ENCODE results near the gene ERBB2.

The ERBB2 gene

DNA sequence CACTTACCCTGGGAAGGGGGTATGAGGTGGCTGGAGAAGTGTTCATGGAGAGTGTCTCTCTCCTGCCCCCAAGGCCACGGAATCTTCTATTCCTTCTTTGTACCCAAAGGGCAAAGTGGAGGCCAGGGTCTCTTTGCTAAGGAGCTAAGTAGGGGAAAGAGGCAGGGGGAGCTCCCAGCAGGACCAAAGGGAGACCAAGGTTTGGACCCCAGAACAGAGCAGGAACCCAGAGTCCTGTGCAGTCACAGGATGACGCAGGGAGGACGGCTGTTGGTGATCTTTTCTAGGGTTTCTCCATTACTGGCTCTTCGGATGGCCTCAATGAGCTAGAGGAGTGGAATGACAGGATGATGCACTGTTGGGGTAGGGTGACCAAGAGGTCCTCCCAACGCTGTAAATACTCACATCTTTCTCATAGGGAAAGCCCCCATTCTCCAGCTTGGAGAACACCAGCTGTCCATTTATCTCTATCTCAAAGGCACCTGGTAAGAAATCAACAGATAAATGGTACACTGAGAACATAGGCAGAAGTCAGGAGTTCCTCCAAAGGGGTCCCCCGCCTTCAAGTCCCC, 29.5 kb downstream of the ERBB2 start:
- DNase-seq: no peak

DNA sequence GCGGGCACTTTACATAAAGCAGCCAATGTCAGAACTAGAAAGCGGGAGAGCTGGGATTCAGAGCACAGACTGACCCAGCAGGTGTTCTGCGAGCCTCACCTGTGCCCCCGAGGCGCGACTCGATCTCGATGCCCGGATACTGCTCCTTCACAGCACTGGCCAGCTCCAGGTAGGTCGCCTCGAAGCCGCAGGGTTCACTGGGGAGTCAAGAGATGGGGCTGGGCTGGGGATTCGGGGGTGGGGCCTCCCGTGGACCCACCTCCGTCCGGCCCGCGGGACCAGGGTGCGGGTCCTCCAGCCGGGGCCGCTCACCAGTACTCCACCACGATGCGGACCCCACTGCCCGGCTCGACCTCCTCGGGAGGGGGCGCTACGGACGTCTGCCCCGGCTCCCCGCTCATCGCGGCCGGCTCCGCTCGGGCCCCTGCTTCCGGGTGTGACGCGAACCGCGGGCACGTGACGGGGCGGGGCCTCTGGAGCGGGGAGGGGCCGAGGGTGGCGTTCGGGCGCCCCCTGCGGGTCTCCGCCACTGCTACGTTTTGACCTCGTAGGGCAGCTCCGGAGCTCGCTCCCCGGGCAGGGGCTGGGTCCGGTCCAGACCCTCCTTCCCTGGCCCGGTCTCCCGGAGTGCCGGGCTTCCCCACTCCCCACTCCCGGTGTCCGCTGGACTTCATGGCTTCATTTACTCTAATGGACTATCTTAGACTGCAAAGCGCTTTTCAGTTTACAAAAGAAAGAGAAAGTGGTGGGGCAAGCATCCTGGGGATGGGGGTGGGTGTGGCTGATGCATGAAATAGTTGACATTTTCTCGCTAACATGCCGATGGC, 30.4 kb downstream of the ERBB2 start, which contains the start of gene MIEN1:
TSS of gene MIEN1 (minus strand) at position 438 of the 827 bp plus-strand sequence. CDS start at position 401, 37 bp downstream.
- DNase-seq: peak; percentile 86

DNA sequence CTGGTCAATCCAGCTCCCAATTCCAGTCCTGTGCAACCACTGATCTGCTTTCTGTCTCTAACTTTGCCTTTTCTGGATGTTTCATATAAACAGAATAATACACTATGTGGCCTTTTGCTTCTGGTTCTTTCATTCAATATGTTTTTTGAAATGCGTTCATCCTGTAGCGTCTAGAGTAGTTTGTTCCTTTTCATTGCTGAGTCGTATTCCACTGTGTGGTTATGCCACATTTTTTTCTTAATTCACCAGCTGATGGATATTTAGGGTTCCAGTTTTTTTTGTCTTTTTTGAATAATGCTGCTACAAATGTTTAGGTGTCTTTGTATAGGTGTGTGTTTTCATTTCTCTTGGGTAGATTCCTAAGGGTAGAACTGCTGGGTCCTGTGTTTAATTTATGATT, 32.7 kb downstream of the ERBB2 start:
- DNase-seq: no peak

DNA sequence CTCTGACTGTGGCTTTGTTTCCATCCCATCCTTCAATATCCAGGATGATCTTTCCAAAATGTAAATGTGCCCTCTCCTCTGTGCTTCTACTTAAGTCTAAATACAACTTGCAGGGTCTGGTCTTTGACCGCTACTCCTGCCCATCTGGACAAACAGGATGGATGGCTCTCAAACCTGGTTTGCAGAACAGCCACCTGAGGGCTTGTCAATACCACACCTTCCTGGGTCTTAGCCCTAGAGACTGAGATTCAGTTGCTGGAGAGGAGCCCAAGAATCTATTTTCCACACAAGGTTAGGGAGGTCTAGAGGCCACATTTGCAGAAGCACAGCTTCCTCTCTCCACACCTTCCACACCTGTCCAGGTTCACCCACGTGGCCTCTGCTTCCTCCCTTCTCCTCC, 36.0 kb downstream of the ERBB2 start:
- no peak for DNase-seq

DNA sequence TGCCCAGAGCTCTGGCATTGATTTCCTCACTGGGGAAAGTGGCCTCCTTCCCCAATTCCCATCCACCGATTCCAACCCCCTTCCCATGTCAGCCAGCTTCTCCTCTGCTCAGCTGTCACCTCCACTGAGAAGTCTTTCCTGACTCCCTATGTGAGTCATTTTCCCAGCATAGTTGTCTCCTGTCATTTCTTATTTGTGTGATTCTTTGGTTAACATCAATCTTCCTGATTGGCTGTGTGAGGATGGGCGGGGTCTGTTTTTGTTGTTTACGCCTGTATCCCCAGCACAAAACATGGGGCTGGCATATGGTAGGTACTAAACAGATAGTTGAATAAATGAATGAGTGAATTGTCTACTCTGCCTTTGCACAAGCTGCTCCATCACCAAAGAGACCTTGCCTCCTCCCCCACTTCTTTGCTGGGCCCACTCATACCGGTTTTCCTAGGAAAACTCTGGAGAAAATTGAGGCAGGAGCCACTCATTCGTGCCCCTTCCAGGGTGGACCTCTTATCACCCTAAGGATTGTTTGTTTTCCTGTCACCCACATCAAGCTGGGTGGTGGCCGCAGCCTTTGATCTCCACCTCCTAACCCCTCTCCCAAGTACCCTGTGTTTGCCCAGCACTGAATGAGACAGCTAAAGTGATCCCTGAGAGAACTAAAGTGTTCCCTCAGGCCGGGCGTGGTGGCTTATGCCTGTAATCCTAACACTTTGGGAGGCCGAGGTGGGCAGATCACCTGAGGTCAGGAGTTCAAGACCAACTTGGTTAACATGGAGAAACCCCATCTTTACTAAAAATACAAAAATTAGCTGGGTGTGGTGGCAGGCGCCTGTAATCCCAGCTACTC, 36.7 kb downstream of the ERBB2 start:
- DNase-seq: no peak

DNA sequence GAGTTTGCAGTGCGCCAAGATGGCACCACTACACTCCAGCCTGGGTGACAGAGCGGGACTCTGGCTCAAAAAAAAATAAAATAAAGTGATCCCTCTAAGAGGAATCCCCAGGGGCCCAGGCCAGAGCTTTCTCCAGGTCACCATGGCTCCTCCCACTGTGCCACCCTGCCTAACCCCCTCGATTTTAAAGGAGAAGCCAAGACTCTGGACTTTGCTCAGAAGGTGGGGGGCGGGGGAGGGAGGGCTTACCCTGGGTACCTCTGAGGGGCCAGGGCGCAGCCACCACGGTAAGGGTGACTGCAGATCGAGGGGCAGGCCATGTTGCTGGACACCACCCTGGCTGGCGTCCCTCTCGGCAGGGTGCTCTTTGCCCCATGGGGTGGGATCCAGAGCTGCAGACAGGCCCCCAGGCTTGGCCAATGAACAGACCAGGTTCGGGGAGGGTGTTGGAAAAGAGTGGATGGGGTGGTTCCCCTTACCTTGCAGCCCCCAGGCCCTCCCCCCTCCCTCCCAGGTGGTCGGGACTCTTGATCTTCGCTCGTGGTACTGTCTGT, 37.4 kb downstream of the ERBB2 start:
- DNase-seq: no peak

DNA sequence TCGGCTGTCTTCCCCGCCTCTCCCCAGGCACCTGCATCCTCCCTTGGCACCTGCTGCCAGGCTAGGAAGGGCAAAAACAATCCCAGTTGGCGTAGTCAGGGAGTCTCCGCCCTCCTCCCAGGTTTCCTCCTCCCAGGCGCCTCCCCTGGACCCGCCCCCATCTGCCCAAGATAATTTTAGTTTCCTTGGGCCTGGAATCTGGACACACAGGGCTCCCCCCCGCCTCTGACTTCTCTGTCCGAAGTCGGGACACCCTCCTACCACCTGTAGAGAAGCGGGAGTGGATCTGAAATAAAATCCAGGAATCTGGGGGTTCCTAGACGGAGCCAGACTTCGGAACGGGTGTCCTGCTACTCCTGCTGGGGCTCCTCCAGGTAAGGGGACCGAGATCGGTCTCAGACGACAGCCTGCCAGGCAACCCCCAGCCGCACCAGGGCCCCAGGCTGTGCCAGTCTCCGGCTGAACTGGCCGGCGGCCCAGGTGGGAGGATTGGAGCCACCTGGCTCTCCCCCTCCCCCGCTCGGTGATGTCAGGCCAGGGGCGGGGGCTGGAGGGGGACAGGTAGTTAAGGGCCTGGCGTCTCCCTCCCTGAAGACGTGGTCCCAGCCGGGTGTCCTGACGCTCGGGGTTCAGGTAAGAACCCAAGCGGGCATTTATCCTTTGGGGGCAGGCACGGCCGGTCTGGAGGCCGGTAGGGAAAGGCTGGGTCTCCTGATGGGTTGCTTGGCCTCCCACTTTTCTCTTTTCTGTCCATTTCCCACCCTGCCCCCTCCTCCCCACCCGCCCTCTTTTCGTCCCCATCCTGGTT, 38.1 kb downstream of the ERBB2 start, which contains the start of gene GRB7:
TSS of gene GRB7 (plus strand) at position 179 of the 808 bp plus-strand sequence. CDS start 4,364 bp downstream, outside the sequence.
- no peak for DNase-seq

DNA sequence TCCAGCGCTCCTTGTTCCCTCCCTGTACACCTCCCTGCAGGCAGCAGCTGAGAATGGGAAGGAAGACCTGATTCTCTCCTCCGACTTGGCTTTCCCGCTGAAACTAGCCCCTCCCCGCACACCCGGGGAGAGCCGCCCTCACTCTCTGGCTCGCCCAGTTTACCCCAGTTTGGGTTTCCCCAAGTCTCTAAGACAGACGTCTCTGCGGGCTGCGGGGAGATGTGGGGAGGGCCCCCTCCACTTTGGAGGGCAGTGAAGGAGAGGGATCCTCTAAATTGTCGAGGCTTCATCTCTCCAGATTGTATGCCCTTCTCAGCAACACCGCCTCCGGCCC, 38.7 kb downstream of the ERBB2 start:
- peak; percentile 4 for DNase-seq

DNA sequence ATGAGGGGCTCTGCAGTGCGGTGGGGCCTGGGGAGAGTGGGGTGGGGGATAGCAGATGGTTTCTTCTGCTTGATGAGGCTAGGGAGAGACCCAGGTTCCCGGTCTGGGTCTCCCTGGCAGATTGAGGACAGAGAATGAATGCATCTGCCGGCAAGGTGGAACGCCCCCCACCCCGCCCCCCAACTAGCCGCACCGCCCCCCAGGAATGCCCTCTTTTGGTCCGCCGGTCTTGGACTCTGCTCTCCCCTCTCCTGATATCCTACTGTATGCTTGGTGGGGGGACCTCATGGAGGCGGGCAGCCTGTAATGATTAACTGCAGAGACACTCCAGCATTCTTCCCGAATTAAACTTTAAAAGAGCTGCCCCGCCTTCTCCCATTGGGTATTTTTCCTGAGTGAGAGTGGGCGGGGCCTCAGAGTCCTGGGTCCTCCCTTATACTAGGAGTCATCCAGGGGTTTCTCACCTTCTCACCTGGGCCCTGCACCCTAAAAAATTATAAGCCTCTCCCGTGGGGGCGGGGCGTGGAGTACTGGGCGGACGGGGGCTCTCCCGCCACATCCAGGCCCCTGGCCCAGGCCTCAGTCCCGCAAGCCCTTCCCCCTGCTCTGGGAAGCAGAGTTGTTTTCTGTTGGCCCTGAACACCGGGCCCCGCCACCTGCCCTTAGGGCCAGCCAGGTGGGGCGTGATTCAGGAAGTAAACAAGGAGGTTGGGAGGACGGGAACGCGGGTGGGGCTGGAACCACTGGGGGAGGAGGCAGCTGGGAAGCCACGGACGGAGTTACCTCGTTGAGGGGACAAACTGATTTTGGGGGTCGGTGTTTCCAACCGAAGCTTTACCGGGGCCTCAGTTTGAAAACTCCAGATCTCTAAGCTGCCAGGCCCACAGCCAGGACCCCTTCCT, 39.4 kb downstream of the ERBB2 start:
- DNase-seq: no peak

DNA sequence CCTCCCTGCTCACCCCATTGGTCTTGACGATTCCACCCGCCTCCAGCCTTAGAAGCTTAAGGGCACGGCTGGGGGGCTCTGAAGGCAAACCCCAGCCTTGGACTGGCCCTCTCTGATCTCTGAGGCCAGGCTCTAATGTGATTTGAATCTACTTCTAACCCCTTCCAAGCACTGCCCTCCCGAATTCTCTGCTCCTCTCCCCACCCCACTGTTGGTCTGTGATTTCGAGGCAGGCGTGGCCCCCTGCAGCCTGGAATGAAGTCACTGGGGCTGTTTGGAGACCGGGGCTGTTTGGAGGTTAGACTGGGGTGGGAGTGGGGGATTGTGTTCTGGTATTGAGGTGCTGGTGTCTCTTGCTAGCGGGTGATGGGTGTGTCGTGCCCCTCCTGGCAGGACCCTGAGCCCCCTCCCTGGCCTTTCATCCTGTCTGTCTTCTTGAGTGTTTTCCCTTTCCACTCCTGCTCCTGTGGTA, 40.1 kb downstream of the ERBB2 start:
- DNase-seq: no peak

DNA sequence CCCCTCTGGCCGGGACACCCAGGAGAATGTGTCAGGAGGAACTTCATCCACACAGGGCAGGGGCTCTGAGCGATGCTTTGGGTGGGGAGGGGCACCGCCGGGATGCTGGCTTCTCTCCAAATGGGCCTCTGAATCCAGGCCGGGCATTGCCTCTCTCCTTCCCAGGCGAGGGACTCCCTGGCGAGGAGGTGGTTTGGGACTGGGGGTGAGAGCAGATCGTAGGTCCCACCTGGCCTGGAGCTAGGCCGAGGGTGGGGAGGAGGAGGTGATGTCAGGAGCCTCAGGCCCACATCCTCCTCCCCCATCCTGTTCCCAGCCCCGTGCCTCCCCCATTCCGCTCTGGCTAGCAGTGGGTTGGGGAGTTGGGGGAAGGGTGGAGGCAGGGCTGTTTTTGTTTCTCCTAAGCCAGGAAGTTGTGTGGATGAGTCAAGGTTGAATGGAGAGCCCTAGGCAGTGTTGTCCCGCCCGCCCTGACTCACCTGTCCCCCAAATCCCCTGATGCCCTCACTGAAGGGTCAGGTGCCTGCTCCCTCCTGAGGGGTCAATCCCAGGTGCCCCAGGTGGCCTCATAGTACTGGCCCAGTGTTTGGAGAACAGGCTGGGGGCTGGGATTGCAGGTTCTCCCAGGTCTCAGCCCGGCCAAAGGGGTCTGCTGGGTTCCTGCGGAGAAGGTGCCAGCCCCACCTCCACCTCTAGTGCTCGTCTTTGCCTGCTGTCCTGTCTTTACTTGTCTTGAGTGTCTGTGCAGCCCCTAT, 40.7 kb downstream of the ERBB2 start:
- DNase-seq: no peak

DNA sequence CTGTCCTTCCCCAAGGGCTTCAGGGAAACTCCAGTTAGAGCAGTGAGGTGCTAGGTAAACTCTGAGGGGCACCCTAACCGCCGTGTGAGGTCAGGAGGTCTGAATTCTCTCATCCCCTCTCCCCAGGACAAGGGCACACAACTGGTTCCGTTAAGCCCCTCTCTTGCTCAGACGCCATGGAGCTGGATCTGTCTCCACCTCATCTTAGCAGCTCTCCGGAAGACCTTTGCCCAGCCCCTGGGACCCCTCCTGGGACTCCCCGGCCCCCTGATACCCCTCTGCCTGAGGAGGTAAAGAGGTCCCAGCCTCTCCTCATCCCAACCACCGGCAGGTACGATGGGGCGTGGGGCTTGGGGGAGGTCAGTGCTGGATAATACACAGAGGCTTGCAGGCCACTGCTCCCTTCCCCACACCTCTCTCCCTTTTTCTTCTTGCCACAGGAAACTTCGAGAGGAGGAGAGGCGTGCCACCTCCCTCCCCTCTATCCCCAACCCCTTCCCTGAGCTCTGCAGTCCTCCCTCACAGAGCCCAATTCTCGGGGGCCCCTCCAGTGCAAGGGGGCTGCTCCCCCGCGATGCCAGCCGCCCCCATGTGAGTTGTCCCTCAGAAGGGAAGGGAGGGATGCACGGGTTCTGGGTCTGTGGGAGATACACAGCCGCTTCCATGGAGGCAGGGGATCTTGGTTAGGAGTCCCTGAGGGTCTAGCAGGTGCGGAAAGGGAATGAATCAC, 42.4 kb downstream of the ERBB2 start:
- no peak for DNase-seq

DNA sequence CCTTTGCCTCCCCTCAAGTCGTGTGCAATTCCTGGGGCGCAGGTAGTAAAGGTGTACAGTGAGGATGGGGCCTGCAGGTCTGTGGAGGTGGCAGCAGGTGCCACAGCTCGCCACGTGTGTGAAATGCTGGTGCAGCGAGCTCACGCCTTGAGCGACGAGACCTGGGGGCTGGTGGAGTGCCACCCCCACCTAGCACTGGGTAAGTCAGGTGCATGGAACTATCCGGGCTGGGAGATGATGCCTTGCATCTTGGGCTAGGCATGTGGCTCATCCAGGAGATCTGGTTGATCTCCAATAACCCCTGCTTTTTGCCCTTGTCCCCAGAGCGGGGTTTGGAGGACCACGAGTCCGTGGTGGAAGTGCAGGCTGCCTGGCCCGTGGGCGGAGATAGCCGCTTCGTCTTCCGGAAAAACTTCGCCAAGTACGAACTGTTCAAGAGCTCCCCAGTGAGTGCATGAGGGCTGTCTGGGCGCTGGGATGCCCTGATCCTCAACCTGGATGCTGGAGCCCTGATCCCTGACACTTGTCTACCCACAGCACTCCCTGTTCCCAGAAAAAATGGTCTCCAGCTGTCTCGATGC, 43.1 kb downstream of the ERBB2 start:
- no peak for DNase-seq

DNA sequence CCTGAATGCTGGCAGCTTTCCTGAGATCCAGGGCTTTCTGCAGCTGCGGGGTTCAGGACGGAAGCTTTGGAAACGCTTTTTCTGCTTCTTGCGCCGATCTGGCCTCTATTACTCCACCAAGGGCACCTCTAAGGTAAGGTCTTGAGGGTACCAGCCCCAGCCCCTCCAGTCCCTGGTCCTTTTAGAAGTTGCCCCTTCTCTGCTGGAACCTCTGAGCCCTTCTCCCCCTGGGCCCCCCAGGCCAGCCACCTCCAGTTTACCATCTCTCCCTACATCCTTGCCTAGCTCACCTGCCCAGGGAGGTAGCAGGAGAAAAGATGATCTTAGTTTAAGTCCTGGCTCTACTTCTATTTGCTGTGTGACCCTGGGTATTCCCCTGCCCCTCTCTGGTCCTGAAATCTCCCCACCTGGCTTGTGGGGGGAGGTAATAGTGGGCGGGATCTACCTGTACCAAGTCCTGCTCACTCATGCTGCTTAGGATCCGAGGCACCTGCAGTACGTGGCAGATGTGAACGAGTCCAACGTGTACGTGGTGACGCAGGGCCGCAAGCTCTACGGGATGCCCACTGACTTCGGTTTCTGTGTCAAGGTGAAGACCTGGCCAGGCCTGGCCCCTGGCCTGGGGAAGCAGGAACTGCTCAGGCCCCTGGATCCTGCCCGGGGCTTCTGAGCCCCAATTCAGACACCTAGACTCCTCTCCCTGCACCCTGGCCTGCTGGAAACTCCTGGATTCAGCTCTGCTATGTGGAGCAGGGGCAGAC, 44.4 kb downstream of the ERBB2 start:
- DNase-seq: no peak

DNA sequence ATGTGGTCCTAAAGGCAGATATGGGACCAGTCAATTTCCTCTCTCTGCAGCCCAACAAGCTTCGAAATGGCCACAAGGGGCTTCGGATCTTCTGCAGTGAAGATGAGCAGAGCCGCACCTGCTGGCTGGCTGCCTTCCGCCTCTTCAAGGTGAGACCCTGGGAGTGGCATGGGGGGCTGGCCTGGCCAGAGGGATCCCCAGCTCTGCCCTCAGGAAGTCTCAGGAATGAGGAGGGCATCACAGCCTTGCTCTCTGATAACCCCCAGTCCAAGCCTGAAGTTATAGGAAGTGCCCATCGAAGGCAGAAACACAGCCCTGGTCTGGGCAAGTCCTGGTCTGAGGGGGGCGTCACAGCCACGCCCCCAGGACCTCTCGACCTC, 45.0 kb downstream of the ERBB2 start:
- DNase-seq: no peak

DNA sequence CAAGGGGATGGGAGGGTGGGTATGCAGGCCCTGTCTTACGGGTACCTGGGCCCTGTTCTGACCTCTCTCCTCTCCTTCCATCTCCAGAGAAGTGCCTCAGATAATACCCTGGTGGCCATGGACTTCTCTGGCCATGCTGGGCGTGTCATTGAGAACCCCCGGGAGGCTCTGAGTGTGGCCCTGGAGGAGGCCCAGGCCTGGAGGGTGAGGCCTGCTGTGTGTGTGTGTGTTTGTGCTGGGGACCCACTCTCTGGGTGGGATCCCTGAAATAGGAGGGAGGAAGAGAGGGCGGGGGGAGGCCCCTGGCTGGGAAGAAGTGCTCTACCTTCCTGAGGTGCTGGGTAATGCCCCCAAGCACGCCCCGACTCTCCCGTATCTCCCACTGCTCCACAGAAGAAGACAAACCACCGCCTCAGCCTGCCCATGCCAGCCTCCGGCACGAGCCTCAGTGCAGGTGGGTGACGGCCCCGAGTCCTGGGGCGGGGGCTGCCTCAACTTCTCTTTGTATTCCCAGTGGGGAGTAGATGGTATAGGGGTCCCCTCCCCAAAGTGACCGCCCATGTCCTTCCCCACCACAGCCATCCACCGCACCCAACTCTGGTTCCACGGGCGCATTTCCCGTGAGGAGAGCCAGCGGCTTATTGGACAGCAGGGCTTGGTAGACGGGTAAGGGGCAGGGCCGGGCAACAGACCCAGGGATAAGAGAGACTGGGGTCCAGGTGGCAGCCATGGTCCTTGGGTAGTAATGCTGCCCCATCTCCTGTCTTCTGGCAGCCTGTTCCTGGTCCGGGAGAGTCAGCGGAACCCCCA, 45.7 kb downstream of the ERBB2 start:
- DNase-seq: no peak

DNA sequence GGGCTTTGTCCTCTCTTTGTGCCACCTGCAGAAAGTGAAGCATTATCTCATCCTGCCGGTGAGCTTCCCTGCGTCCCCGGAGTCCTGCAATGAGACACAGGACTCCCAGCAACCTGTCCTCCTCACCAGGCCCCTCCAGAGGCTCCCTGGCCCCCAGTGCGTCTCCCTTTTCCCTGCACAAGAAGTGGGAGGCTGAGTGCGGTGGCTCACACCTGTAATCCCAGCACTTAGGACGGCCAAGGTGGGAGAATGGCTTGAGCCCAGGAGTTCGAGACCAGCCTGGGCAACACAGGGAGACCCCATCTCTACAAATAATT, 46.2 kb downstream of the ERBB2 start:
- no peak for DNase-seq

DNA sequence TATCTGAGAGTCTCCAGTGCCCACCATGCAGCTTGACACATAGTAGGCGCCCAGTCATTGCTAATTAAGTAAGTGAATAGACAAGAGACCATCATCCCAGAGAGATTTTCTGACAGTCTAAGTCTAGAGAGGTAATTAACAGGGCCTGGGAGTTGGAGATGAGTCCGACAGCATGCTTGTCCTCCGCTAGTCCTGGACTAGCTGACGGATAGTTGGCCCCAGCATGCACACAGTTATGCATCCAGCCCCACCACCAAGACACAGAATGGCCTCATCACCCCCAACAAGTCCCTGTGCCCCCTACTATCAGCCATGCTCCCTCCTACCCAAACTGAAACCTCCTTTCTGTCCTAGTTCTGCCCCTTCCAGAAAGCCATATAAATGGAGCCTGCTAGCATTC, 47.9 kb downstream of the ERBB2 start:
- no peak for DNase-seq
